ENCODE measurements around the gene FIBCD1.

FIBCD1 gene

GRCh38 chr9:130897105-130897751, 41.8 kb downstream of the FIBCD1 start:
- no peak for DNase-seq (ENCODE audit: low read depth in 2 of 2, low spot score in 1 of 2)

- DNase-seq (ENCODE audit: low read depth in 2 of 2, low spot score in 1 of 2) = no peak
Measured at GRCh38 chr9:130896233-130897014, 42.6 kb downstream of the FIBCD1 start, which contains the start of gene QRFP. QRFP (minus strand) TSS chr9:130896812; CDS start chr9:130893838, 2,974 bp downstream.

- DNase-seq (ENCODE audit: low read depth in 2 of 2, low spot score in 1 of 2) = no peak
Measured at GRCh38 chr9:130895481-130896232, 43.4 kb downstream of the FIBCD1 start.

- no peak for DNase-seq (ENCODE audit: low read depth in 2 of 2, low spot score in 1 of 2)
Measured at GRCh38 chr9:130895038-130895437, 44.0 kb downstream of the FIBCD1 start.

- DNase-seq (ENCODE audit: low read depth in 2 of 2, low spot score in 1 of 2) = no peak
Measured at GRCh38 chr9:130894546-130894945, 44.5 kb downstream of the FIBCD1 start.

- DNase-seq (ENCODE audit: low read depth in 2 of 2, low spot score in 1 of 2) = no peak
Measured at GRCh38 chr9:130893341-130894101, 45.5 kb downstream of the FIBCD1 start.

- DNase-seq (ENCODE audit: low read depth in 2 of 2, low spot score in 1 of 2) = no peak
Measured at GRCh38 chr9:130892477-130893304, 46.4 kb downstream of the FIBCD1 start.

GRCh38 chr9:130891688-130892476, 47.2 kb downstream of the FIBCD1 start:
- DNase-seq (ENCODE audit: low read depth in 2 of 2, low spot score in 1 of 2) = no peak

GRCh38 chr9:130890870-130891687, 48.0 kb downstream of the FIBCD1 start:
- DNase-seq (ENCODE audit: low read depth in 2 of 2, low spot score in 1 of 2) = no peak

GRCh38 chr9:130890124-130890523, 48.9 kb downstream of the FIBCD1 start:
- DNase-seq (ENCODE audit: low read depth in 2 of 2, low spot score in 1 of 2) = no peak

- no peak for DNase-seq (ENCODE audit: low read depth in 2 of 2, low spot score in 1 of 2)
Measured at GRCh38 chr9:130888146-130888885, 50.7 kb downstream of the FIBCD1 start.

GRCh38 chr9:130887494-130888144, 51.4 kb downstream of the FIBCD1 start:
- DNase-seq (ENCODE audit: low read depth in 2 of 2, low spot score in 1 of 2) = no peak

- no peak for DNase-seq (ENCODE audit: low read depth in 2 of 2, low spot score in 1 of 2)
Measured at GRCh38 chr9:130886981-130887380, 52.1 kb downstream of the FIBCD1 start.

- no peak for DNase-seq (ENCODE audit: low read depth in 2 of 2, low spot score in 1 of 2)
Measured at GRCh38 chr9:130885484-130886375, 53.3 kb downstream of the FIBCD1 start.

GRCh38 chr9:130884542-130885483, 54.2 kb downstream of the FIBCD1 start:
- DNase-seq (ENCODE audit: low read depth in 2 of 2, low spot score in 1 of 2) = no peak
